Fibroblast of villous mesenchyme (primary cell): ENCODE results near the gene POLR1D. TPM values are rescaled to one million over a fixed set of nuclear protein-coding genes. Genes with fewer than 3 reads are reported as not detected.
"Not testable (repeated sequence)": the region's sequence is repeated elsewhere in the genome, so short reads cannot be mapped to it uniquely, and the experiment has no call there.

Experiments
- DNase-seq: peaks from one replicate; pipeline ENCODE4 v3.0.0-alpha.2; 2010; ENCODE audit warnings: low read depth
- H3K4me3 ChIP-seq: 2 replicates; pipeline ENCODE4 v1.5.1; 2011; ENCODE audit warnings: low read depth, mild to moderate bottlenecking, low read length
- CTCF ChIP-seq: IDR thresholded peaks from 2 replicates; pipeline ENCODE4 v1.5.1; 2012; ENCODE audit warnings: low read depth, mild to moderate bottlenecking, low read length; ENCODE audit not compliant: insufficient read depth
- total RNA-seq: library from RNA; depleted of rRNA; stranded (reverse); fragments of >200 nt; gene quantifications from 2 replicates; pipeline ENCODE4 v1.2.3, GENCODE V29; 2012

POLR1D gene
- total RNA-seq, 1 donor, result 57.9 TPM

GRCh38 chr13:27622102-27622820 is 569 bp downstream of the POLR1D start:
- H3K4me3 ChIP-seq, result peak overlapping the region; percentile 83
- DNase-seq, result no peak
- peak; percentile 21 for TF ChIP-seq CTCF

DNA sequence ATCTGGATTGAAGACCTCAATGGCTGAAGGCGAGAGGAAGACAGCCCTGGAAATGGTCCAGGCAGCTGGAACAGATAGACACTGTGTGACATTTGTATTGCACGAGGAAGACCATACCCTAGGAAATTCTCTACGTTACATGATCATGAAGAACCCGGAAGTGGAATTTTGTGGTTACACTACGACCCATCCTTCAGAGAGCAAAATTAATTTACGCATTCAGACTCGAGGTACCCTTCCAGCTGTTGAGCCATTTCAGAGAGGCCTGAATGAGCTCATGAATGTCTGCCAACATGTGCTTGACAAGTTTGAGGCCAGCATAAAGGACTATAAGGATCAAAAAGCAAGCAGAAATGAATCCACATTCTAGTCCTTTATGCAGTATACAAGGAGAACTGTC is 1.2 kb downstream of the POLR1D start:
- TF ChIP-seq CTCF, result no peak
- no peak for DNase-seq
- peak overlapping the region; percentile 83 for H3K4me3 ChIP-seq

- no peak for TF ChIP-seq CTCF
- no peak overlapping the region for H3K4me3 ChIP-seq
- no peak for DNase-seq
Observed at GRCh38 chr13:27624071-27624470, 2.4 kb downstream of the POLR1D start.

DNA sequence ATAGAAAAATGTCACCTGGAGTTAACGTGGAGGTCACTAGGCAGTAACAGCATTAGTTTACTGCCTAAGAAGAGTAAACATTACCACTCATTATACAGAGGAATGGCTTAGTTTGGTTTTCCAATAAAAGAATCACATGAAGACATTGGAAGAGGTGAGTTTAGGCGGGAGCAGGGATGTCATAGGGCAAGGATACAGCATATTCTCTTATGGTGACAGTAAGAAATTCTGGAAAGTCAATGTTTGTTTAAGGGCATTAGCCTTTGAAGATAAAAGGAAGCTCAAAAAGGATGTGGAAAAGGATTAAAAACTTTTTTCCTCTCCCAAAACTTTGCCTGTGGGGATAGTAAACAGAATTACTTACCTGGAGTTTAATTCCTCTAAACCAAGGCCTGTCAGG is 4.1 kb downstream of the POLR1D start:
- H3K4me3 ChIP-seq, result no peak overlapping the region
- TF ChIP-seq CTCF, result no peak
- DNase-seq, result no peak

DNA sequence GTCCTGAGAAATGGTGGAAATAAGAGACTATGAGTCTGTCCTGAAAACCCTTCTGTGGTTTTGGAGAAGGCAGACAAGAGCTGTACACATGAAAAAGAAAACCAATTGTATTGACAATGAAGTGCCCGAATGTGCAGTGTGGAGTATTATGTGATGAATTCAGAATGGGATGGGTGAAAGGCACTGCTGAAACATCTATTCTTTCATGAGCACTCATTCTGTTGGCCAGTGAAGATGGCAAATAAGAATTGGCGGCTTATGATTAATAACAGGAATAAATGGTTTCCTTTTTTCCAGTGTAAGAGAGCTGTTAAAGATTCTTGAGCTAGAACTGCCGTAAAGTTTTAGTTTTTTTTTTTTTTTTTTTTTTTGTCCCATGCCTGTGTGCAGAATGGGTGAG is 5.7 kb downstream of the POLR1D start:
- no peak for TF ChIP-seq CTCF
- H3K4me3 ChIP-seq, result no peak overlapping the region
- DNase-seq, result no peak

- TF ChIP-seq CTCF, result no peak
- no peak overlapping the region for H3K4me3 ChIP-seq
- DNase-seq, result no peak
Observed at GRCh38 chr13:27628081-27628480, 6.4 kb downstream of the POLR1D start.

DNA sequence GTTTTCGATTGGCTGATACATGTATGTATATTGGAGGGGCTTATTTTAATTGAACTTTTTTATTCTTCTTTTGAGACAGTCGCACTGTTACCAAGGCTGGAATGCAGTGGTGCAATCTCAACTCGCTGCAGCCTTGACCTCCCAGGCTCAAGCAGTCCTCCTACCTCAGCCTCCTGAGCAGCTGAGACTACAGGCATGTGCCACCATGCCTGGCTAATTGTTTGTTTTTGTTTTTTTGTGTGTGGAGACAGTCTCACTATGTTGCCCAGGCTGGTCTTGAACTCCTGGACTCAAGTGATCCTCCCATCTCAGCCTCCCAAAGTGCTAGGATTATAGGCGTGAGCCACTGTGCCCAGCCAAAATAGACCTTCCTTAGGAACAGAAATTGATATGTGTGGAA is 7.1 kb downstream of the POLR1D start:
- not testable (repeated sequence) for DNase-seq, H3K4me3 ChIP-seq
